SK-N-DZ (cell line): ENCODE measurements around the gene PYM1.
"Not testable (repeated sequence)": the region's sequence is repeated elsewhere in the genome, so short reads cannot be mapped to it uniquely, and the experiment has no call there.

ENCODE experiments used
- DNase-seq: peaks from one replicate; pipeline ENCODE4 v3.0.0-alpha.2; 2015; ENCODE audit warnings: low spot score

The PYM1 gene

DNA sequence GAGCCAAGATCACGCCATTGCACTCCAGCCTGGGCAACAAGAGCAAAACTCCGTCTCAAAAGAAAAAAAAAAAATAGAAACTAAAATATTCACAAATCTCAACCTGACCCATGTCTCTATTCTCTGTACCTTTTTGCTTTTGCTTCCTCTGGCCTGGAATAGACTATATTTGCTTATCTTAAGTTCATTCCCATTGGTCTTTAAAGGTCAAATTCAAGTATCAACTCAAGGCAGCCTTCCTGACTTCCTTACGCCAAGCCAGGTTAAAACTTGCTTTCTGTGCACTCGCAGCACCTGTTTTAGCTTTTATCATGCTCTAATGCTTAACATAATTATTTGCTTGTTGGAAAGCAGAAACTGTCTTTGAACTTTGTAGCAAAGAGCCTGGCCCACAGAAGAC lies 14.8 kb downstream of the PYM1 start:
- no peak for DNase-seq

DNA sequence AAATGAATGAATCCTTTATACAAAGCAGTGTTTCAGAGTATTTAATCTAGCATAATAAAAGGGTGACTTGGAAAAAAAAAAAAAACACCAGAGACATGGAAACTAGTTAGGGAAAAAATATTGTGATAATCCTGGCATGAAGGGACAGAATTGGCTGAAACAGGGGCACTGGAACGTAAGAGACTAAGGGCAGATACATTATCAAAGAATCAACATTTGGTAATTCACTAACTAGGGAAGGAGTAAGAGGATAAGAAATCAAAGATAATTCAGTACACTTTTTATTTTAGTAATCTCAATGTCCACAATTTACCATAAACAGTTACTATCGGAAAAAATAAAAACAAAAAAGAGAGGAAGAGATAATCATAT lies 18.2 kb downstream of the PYM1 start:
- no peak for DNase-seq

DNA sequence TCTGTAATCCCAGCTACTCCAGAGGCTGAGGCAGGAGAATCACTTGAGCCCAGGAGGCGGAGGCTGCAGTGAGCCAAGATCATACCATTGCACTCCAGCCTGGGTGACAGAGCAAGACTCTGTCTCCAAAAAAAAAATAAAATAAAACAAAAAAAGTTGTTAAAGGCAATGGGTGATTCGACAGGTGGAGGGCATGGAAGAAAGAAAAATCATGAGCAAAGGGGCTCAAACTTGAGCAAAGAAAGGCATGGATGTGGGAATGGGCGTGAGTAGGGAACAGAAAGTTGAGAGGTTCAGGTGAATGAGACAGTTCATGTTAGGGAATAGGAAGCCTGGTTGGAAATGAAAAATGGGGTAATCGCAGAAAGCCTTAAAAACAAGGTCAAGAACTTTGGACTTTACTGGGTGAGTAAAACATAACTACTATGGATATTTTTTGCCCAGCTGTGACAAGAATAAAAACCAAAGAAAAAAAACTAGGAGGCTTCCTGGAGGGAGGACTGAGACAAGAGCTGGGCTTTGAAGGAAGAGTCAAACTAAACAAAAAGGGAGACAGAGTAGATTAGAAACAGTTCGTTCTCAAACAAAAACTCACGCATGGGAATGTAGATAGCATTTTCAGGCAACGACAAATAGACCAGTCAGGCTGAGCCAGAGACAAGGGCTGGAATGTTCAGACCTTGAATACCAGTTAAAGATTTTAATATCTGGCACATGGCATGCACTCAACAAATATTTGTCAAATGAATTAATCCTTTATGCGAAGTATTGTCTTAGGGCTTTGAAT lies 18.8 kb downstream of the PYM1 start:
- DNase-seq: no peak

DNA sequence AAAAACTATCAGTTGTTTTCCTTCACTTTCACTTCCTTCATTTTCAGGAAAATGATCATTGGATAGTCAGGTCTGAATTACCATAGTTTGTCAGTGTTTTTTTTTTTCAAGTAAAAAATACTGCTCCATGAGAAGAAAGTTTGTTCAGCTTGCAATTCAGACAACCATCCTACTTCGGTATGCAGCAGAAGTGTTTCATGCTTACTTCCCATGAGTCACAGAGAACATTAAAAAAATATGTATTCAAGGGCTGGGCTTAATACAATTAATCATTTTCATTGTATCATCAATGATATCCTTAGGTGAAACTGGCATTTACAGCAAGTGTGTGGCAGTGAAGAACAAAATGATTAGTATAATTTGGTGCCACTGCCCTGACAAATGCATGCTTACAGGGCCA lies 21.6 kb downstream of the PYM1 start:
- no peak for DNase-seq

DNA sequence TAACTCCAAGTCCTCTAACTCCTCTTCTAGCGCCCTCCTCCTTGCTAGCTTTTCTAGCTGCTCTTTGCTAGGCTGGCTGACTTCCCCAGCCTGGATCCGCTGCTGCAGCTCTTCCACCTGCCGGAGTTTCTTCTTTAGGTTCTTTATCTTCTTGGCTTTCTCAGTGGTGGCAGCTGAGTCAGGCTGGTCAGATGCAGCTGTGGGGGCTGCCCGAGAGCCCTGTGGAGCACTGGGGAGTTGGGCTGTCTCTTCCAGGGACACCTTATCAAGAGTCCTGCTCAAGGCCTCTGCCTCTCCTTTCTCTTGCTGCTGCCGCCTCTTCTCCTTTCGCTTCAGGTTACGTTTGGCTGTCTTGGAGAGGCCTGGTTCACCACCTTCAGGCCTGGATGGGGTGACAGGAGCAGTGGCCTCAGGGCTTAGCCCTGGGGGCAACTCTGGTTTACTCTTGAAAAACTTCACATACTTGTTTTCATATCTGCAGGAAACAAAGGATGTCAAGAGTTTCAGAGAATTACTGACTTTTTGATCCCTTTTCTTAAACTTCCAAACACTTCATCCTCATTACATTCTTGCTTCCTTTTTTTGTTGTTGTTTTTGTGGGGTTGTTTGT lies 25.7 kb downstream of the PYM1 start:
- DNase-seq: no peak

DNA sequence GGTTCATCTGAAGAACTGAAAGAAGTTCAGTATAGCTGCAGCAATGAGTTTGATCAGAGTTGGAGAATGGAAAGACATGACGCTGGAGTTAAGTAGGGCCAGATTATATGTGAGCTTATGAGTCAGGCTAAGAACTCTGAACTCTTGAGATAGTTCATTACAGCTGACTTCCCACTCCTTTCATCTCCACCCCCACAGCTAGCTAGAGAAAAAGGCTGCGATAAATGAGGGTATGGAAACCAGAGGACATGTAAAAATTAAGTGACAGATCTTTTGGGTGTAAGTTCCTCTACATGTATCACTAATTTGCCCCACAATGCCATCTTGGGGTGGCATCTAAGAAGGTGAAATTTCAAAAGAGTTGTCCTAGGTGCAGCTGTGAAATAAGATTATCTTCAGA lies 28.6 kb downstream of the PYM1 start:
- no peak for DNase-seq

DNA sequence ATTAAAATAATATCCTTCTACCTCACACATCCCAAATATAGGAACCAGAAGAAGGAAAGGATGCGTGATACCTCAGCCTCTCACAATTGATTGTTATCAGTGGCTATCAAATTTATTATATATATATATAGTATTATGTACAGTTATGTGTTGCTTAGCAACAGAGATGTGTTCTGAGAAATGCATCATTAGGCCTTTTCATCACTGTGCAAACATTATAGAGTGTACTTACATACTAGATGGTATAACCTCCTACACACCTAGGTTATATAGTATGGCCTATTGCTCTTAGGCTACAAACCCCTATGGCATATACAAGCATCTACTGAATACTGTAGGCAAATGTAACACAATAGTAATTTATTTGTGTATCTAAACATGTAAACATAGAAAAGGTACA lies 34.0 kb downstream of the PYM1 start:
- no peak for DNase-seq

DNA sequence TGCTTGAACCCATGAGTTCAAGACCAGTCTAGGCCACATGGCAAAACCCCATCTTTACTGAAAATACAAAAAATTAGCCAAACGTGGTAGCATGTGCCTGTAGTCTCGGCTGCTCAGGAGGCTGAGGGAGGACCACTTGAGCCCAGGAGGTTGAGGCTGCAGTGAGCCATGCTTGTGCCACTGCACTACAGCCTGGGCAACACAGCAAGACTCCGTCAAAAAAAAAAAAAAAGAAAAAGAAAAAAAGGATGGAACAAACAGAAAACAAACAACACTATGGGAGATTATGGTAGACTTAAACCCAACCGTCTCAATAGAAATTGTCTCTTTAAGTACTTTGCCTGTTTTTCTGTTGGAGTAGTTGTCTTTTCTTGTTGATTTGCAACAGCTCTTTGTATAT lies 36.4 kb downstream of the PYM1 start:
- no peak for DNase-seq

DNA sequence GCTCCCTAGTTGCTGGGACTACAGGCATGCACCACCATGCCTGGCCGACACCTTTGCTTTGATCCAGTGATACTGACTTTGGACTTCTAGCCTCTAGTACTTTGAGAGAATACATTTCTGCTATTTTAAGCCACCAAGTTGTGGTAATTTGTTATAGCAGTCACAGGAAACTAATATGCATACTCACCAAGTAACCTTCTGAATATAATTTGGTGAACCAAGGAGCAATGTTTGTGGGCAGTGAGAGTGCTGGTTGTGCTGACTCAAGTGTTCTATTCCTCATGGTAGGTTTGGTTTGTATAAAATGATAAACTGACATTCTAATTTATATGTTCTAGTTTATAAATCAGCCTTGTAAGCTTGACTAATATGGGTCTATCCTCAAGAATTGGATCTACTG lies 42.6 kb downstream of the PYM1 start:
- DNase-seq: no peak

DNA sequence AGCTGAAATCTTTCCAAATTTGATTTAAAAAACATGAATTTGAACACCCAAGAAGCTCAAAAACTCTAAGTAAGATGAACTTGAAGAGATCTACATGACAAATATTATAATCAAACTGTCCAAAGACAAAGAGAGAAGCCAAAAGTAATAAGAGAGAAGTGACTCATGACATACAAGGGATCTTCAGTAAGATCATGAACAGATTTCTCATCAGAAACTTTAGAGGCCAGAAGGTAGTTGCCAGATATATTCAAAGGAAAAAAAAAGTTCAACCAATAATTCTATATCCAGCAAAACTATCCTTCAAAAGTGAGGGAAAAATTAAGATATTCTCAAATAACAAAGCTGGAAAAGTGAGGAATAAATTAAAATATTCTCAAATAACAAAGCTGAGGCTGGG lies 49.9 kb downstream of the PYM1 start:
- DNase-seq: no peak

DNA sequence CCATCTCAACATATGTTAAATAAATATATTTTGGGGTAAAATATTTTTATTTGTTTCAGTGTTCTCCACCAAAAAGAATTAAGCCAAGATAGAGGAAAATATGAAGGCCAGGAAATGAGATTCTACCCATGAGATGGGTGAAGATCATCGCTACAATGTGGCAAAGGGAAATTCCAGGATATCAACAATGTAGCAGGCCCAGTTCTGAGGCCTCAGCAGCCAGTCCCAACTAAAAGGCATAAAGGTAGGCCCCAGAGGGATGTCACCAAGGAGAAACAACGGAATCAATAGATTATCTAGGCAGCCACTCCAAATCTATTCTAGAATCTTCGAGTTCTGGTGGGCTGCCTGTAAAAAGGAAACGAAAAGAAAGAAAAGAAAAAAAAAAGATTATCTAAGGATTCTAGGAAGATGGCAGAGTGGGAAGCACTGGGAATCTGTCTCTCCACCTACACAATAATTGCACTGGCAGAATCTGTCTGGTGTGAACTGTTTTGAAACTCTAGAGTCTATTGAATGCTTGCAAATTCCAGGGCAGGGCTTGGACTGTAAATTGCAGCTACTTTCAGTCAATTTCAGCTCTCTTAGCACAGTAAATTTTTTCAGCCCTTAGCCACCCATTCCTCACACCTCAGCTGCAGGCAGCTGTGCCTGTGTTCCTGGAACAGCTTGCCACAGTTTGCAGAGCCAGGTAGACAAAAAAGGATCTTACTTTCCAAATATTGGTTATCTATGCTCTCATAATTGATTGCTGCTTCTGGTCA lies 51.8 kb downstream of the PYM1 start:
- no peak for DNase-seq

DNA sequence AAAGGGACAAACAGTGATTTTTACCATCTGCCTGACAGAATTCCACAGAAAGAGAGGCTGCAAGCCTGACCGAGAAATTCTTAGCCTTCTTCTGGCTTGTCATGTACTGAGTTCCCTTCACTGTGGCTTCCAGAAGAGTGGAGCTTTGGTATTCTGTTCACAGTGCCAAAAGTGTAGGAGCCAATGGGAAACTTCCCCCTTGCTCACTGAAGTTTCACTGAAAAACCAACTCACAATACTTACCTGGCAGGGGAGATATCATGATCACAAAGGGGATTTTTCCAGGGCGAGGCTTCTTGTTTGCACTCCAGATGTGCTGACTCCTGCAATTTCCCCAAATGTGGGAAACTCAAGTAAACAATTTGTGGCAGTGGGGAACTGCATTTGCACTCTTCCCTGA lies 53.3 kb downstream of the PYM1 start:
- no peak for DNase-seq

DNA sequence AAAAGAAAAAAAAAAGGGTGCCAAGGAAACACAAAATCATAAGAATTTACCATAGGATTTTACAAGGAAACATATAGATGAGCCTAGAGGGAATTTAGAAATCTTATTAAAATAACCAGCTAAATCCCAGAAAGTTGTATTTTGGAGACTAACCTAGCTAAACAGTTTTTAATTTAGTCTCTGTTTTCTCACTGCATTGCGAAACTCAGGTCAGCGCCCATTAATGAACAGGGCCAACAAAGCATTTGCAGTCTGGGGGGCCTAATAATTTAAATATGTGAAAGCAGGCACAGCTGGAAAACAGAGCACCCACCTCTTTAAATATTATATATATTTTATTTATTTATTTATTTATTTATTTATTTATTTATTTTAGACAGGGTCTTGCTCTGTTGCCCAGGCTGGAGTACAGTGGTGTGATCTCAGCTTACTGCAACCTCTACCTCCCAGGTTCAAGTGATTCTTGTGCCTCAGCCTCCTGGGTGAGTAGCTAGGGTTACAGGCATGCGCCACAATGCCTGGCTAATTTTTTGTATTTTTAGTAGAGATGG lies 61.2 kb downstream of the PYM1 start:
- DNase-seq: not testable (repeated sequence)

DNA sequence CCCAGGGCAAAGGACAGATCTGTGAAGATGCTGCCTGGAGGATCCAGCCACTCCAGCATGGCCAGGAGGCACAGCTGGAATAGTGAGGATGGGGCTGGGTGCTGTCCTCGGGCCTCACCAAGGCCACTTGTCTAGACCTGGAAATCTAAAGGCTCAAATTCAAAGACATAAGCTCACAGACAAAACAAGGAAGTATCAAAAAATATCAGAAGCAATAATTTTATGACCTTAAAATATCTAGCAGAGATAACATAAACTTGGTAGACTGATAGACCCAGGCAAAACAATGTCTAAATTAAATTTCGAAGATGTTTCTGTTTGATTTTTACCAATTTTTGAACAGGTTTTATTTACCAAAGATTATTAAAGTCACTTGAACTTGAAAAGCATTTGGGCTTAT lies 62.4 kb downstream of the PYM1 start:
- no peak for DNase-seq

DNA sequence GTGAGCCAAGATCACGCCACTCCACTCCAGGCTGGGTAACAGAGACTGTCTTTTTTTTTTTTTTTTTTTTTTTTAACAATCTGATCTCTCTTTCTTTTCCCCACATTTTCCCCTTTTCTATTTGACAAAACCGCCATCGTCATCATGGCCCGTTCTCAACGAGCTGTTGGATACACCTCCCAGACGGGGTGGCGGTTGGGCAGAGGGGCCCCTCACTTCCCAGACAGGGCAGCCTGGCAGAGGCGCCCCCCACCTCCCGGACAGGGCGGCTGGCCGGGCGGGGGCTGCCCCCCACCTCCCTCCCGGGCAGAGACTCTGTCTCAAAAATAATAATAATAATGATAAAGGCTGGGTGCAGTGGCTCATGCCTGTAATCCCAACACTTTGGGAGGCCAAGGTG lies 64.8 kb downstream of the PYM1 start:
- not testable (repeated sequence) for DNase-seq

DNA sequence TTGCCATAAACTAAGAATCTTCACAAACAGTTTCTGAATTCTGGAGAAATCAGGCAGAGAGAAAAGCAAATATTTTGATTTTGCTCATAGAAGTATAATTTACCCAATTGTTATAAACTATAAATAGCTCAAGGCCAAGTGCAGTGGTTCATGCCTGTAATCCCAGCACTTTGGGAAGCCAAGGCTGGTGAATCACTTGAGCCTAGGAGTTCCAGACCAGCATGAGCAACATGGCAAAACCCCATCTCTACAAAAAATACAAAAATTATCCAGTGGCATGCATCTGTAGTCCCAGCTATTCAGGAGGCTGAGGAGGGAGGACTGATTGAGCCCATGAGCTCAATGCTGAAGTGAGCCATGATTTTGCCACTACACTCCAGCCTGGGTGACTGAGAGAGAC lies 65.4 kb downstream of the PYM1 start:
- no peak for DNase-seq

DNA sequence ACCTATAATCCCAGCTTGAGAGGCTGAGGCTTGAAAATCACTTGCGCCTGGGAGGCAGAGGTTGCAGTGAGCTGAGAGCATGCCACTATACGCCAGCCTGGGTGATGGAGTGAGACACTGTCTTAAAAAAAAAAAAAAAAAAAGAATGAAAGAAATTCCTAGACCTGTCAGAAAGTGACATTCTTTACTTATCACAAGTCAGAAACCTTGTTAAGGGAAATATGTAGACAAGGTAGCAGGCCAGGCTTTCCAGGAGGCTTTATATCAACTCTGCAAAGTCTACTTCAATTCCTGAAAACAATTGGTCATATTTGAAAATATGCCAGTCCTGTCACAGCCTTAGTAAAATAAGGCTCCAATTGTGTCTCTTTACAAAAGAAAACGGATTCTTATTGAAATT lies 65.8 kb downstream of the PYM1 start:
- DNase-seq: no peak

DNA sequence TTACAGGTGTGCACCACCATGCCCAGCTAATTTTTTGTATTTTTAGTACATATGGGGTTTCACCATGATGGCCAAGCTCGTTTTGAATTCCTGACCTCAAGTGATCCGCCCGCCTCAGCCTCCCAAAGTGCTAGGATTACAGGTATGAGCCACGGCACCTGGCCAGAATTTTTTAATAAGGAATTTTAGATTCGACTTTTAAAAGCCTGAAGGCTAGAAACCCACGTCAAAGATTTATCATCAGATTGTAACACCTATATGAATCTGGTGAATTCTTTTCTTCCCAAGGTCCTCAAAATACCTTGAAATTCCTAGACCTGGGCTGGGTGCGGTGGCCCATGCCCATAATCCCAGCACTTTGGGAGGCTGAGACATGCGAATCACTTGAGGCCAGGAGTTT lies 66.3 kb downstream of the PYM1 start:
- no peak for DNase-seq

DNA sequence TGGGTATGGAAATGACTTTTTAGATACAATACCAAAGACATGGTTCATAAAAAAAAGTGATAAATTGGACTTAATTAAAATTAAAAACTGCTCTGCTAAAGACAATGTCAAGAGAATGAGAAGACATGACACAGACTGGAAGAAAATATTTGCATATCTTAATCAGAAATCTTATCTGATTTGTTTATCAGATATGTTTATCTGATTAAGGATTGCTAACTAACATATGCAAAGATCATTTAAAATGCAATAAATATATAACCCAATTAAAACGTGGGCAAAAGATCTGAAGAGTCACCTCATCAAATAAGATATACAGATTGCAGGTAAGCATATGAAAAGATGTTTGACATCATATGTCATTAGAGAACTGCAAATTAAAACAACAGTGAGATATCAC lies 75.0 kb downstream of the PYM1 start:
- DNase-seq: no peak
